Kidney (tissue), 14 donors: ENCODE results near the gene DNAI1. TPM values are rescaled to one million over a fixed set of nuclear protein-coding genes. Genes with fewer than 3 reads are reported as not detected.

ENCODE experiments used
- DNase-seq, 5 donors: peaks; one replicate each; pipeline ENCODE4 v3.0.0-alpha.2; 2013 to 2020
- FAIRE-seq: peaks from 2 replicates; lab custom pipeline; 2012; peaks lifted over from hg19 to GRCh38; lab: Jason Lieb, UNC
- H3K27ac ChIP-seq, 2 donors: one replicate each; pipeline ENCODE4 v1.7.0; 2013; ENCODE audit warnings: low read depth in 2 of 2, low read length in 2 of 2, inconsistent platforms in 1 of 2
- H3K27me3 ChIP-seq: one replicate; pipeline ENCODE4 v1.7.1; 2013; ENCODE audit warnings: low read length, inconsistent platforms; ENCODE audit not compliant: control insufficient read depth, insufficient read depth
- H3K36me3 ChIP-seq, 3 donors: one replicate each; pipeline versions ENCODE4 v1.7.0 to v1.7.1; 2013; ENCODE audit warnings: low read length in 3 of 3, control low read depth in 1 of 3, inconsistent platforms in 1 of 3; ENCODE audit not compliant: insufficient read depth in 3 of 3, control insufficient read depth in 2 of 3
- H3K4me1 ChIP-seq, 3 donors: one replicate each; pipeline versions ENCODE4 v1.7.0 to v1.7.1; 2013; ENCODE audit warnings: low read length in 3 of 3, inconsistent platforms in 1 of 3, low read depth in 1 of 3; ENCODE audit not compliant: control insufficient read depth in 2 of 3, insufficient read depth in 2 of 3
- H3K4me3 ChIP-seq, 3 donors: one replicate each; pipeline versions ENCODE4 v1.7.0 to v1.8.1; 2013; ENCODE audit warnings: low read length in 3 of 3, control low read depth in 1 of 3, inconsistent platforms in 1 of 3
- H3K9ac ChIP-seq, 3 donors: one replicate each; pipeline versions ENCODE4 v1.7.0 to v1.7.1; 2013; ENCODE audit warnings: low read length in 3 of 3, control low read depth in 1 of 3, inconsistent platforms in 1 of 3
- H3K9me3 ChIP-seq, 3 donors: one replicate each; pipeline versions ENCODE4 v1.7.0 to v1.7.1; 2013; ENCODE audit warnings: low read length in 3 of 3, control low read depth in 1 of 3, inconsistent platforms in 1 of 3; ENCODE audit not compliant: control insufficient read depth in 2 of 3, insufficient read depth in 1 of 3
- CTCF ChIP-seq: IDR thresholded peaks from 3 replicates; pipeline ENCODE4 v1.5.1; 2012; ENCODE audit warnings: mild to moderate bottlenecking, moderate library complexity, borderline replicate concordance; ENCODE audit not compliant: insufficient read depth; ENCODE audit errors: extremely low read depth
- intact Hi-C: fragments of 100-400 bp; cut with DNase I; formaldehyde crosslinking; loops from one replicate; pipeline ENCODE4 v1.11.1; 2022
- polyA plus RNA-seq: library from polyadenylated mRNA; stranded (reverse); fragments of 350-450 nt; fragmentation: Illumina TruSeq; extraction: RNeasy Lipid Tissue Mini Kit (QIAGEN cat#74804); gene quantifications from one replicate; pipeline ENCODE4 v1.2.3, GENCODE V29; 2014; ENCODE audit warnings: low read depth, low replicate concordance; ENCODE audit not compliant: insufficient read depth
- total RNA-seq: library from RNA; stranded (reverse); fragmentation: NEBNext Ultra II Directional; extraction: Animal tissue kit (Norgen Biotek cat#: 25700); gene quantifications from one replicate; pipeline ENCODE4 v1.2.1, GENCODE V29; 2021
- donor health status: control.
- donor health status: control.
- donor health status: control.
- donor health status: control.
- donor health status: control.
- donor health status: DM: yes; HTN: yes; CAD: no.
- donor health status: Normal renal cell carcinoma (clear cell type).

Gene DNAI1
- total and polyA plus RNA-seq, 2 donors from 2014 or later = 2.4 to 3.0 TPM

- intact Hi-C loops = no loop called here
- DNase-seq (no peak), FAIRE-seq (no peak)
- H3K4me1 ChIP-seq = no peaks in the 10 kb centered on the region
- H3K27ac ChIP-seq = no peak overlapping the region
- H3K27me3 ChIP-seq = no peaks in the 10 kb centered on the region
- H3K36me3 ChIP-seq = no peaks in the 10 kb centered on the region
- no peak overlapping the region for H3K9ac ChIP-seq
- no peak for TF ChIP-seq CTCF
- no peak overlapping the region for H3K4me3 ChIP-seq
- H3K9me3 ChIP-seq = no peaks in the 10 kb centered on the region
These were observed 44.3 kb downstream of the DNAI1 start for GRCh38 chr9:34502891-34503290.

- no peak for TF ChIP-seq CTCF
- no peak for FAIRE-seq
- no peak overlapping the region for H3K9ac ChIP-seq
These were observed 44.8 kb downstream of the DNAI1 start for GRCh38 chr9:34503406-34503805.

DNA sequence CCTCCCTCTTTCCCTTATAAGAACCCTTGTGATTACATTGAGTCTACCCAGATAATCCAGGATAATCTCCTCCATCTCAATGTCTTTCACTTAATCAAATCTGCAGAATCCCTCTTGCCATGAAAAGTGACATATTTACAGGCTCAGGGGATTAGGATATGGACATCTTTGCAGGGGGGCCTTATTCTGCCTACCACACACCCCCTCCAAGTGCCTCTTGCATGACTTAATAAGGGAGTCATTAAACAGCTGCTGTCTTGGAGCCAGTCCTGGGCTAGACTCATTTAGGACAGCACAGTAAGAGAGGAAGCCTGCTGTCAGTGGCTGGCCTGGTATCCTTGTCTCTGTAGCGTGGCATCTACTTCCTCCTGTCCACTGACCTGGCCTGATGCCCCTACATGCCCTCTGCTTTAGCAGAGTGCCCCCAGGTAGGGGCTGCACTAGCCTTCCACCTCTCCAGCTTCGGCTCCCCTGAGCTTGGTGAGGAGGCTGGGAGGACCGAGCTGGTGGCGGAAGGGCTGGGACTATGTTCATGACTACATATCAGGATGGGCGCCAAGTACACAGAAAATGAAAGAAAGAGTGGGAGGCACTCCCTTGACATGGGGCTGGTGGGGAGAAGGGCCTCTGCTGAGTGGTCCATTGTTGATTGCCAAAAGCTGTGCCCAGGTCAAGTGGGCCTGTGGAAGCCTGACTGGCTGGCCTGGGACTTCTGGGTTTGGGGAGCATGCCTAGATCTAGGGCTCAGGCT, 46.9 kb downstream of the DNAI1 start:
- no peak overlapping the region for H3K9ac ChIP-seq
- no peaks in the 10 kb centered on the region for H3K9me3 ChIP-seq
- intact Hi-C loops = no loop called here
- FAIRE-seq = no peak
- DNase-seq = no peak
- no peak overlapping the region for H3K4me3 ChIP-seq
- H3K27me3 ChIP-seq = no peaks in the 10 kb centered on the region
- TF ChIP-seq CTCF = no peak
- no peak overlapping the region for H3K27ac ChIP-seq
- no peaks in the 10 kb centered on the region for H3K36me3 ChIP-seq
- no peaks in the 10 kb centered on the region for H3K4me1 ChIP-seq

More at GRCh38 chr9:34503406-34503805, 44.8 kb downstream of the DNAI1 start:
- intact Hi-C loops = no loop called here
- Histone ChIP-seq H3K36me3 (no peaks in the 10 kb centered on the region), H3K9me3 (no peaks in the 10 kb centered on the region), H3K4me1 (no peaks in the 10 kb centered on the region), H3K27ac (no peak overlapping the region), H3K27me3 (no peaks in the 10 kb centered on the region), H3K4me3 (no peak overlapping the region)
- DNase-seq = no peak
